PC-3 (cell line): ENCODE data around the gene LACRT. TPM values are rescaled to one million over a fixed set of nuclear protein-coding genes. Genes with fewer than 3 reads are reported as not detected.

Experiments
- ATAC-seq: fragments of 200-7000 bp; cut with Tn5 transposase; 2 replicates; pipeline ENCODE4 v1.9.1; 2020; ENCODE audit warnings: mild to moderate bottlenecking, moderate library complexity
- BruUV-seq: library from RNA; stranded (reverse); fragments of 400-500 nt; replicated peaks from 2 replicates; lab custom pipeline; 2021; lab: Mats Ljungman, UMichigan
- CTCF ChIA-PET: fragments of 300-600 bp; sonication (Branson Sonifier 250); formaldehyde crosslinking; loops from one replicate; lab custom pipeline; 2022; ENCODE audit warnings: antibody characterized with exemption; lab: Charles Lee
- POLR2A ChIA-PET: fragments of 300-600 bp; sonication (Branson Sonifier 250); formaldehyde crosslinking; loops from one replicate; lab custom pipeline; 2022; ENCODE audit warnings: antibody characterized with exemption; ENCODE audit not compliant: unreplicated experiment; lab: Charles Lee
- DNase-seq: peaks from one replicate; pipeline ENCODE4 v3.0.0-alpha.2; 2015
- H2AFZ ChIP-seq: fragments of 300-600 bp; sonication (generic); 2 replicates; pipeline ENCODE4 v1.6.0; 2016; ENCODE audit warnings: antibody characterized with exemption, low read length
- H3F3A ChIP-seq: fragments of 300-600 bp; sonication (generic); one replicate; pipeline ENCODE4 v1.6.0; 2017; ENCODE audit warnings: antibody characterized with exemption, low read length, control low read depth, mild to moderate bottlenecking; ENCODE audit not compliant: unreplicated experiment
- H3K27ac ChIP-seq: fragments of 300-600 bp; sonication (generic); 2 replicates; pipeline ENCODE4 v1.5.1; 2016; ENCODE audit warnings: mild to moderate bottlenecking, low read length
- H3K27me3 ChIP-seq: fragments of 300-600 bp; sonication (generic); 2 replicates; pipeline ENCODE4 v1.6.1; 2016; ENCODE audit warnings: low read length, mixed read lengths
- H3K36me3 ChIP-seq: fragments of 300-600 bp; sonication (generic); 2 replicates; pipeline ENCODE4 v1.6.1; 2016; ENCODE audit warnings: low read depth, mixed run types, low read length, mixed read lengths
- H3K4me1 ChIP-seq: fragments of 300-600 bp; sonication (generic); 2 replicates; pipeline ENCODE4 v1.5.1; 2016; ENCODE audit warnings: low read length; ENCODE audit not compliant: insufficient read depth
- H3K4me2 ChIP-seq: fragments of 300-600 bp; sonication (generic); 2 replicates; pipeline ENCODE4 v1.6.0; 2016; ENCODE audit warnings: low read length
- H3K4me3 ChIP-seq: fragments of 300-600 bp; sonication (generic); 2 replicates; pipeline ENCODE4 v1.5.1; 2016; ENCODE audit warnings: mild to moderate bottlenecking, low read length, mixed read lengths
- H3K79me2 ChIP-seq: fragments of 300-600 bp; sonication (generic); 2 replicates; pipeline ENCODE4 v1.6.1; 2017; ENCODE audit warnings: low read length, mixed read lengths
- H3K9ac ChIP-seq: fragments of 300-600 bp; sonication (generic); 2 replicates; pipeline ENCODE4 v1.6.0; 2016; ENCODE audit warnings: mild to moderate bottlenecking, low read length
- H3K9me2 ChIP-seq: fragments of 300-600 bp; sonication (generic); replicated peaks from 2 replicates; pipeline ENCODE4 v1.6.1; 2016; ENCODE audit warnings: mixed run types, low read length, mixed read lengths
- H3K9me3 ChIP-seq: fragments of 300-600 bp; sonication (generic); 2 replicates; pipeline ENCODE4 v1.6.1; 2016; ENCODE audit warnings: low read length, mixed read lengths
- H4K20me1 ChIP-seq: fragments of 300-600 bp; sonication (generic); 2 replicates; pipeline ENCODE4 v1.6.1; 2016; ENCODE audit warnings: low read length, mixed read lengths
- EZH2 ChIP-seq: fragments of 300-600 bp; sonication (generic); IDR thresholded peaks from one replicate; pipeline ENCODE4 v1.6.1; 2017; ENCODE audit warnings: antibody characterized with exemption, mild to moderate bottlenecking, low read length; ENCODE audit not compliant: unreplicated experiment
- EZH2phosphoT487 ChIP-seq: fragments of 300-600 bp; sonication (generic); IDR thresholded peaks from 2 replicates; pipeline ENCODE4 v1.6.1; 2018; ENCODE audit warnings: mild to moderate bottlenecking, antibody characterized with exemption, low read length, borderline replicate concordance
- intact Hi-C: fragments of 100-400 bp; cut with micrococcal nuclease; formaldehyde crosslinking; loops from 2 replicates; pipeline ENCODE4 v1.9.0; 2023
- total RNA-seq: library from RNA; depleted of rRNA; stranded (reverse); fragments of >200 nt; gene quantifications from 2 replicates; pipeline ENCODE4 v1.2.3, GENCODE V29; 2014
- TF ChIP-seq, protein P1 (sequence below): fragments of 300-600 bp; sonication (generic); conservative IDR thresholded peaks from 2 replicates; pipeline ENCODE4 v1.5.1; 2017; ENCODE audit warnings: antibody characterized with exemption, low read depth, mild to moderate bottlenecking, low read length

The LACRT gene
- total RNA-seq, 1 experiment from 2014 or later, result not detected

DNA sequence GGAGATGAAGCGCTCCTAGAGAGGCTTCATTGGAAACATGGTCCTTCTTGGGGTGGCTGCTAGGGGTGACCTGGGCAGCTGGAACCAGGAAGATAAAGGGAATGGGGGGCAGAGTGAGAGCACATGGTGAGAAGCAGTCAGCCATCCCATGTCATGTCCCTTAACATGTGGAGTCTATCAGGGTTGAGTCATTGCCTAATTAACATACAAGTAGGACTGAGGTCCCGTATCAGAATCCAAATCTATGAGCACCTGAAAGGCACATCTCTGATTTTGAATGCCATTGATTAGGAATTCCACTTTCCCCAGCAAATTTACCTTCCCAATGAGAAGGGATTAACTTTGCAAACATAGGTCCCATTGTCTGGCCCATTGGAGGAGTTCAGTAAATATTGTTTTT, 25.9 kb downstream of the LACRT start:
- H3K9me3 ChIP-seq, result no peaks in the 10 kb centered on the region
- no peak overlapping the region for H3K27ac ChIP-seq
- no peaks in the 10 kb centered on the region for H4K20me1 ChIP-seq
- ChIA-PET CTCF (no interaction called here), POLR2A (no interaction called here)
- TF ChIP-seq EZH2 (no peak), EZH2phosphoT487 (no peak)
- TF ChIP-seq, protein P1, sequence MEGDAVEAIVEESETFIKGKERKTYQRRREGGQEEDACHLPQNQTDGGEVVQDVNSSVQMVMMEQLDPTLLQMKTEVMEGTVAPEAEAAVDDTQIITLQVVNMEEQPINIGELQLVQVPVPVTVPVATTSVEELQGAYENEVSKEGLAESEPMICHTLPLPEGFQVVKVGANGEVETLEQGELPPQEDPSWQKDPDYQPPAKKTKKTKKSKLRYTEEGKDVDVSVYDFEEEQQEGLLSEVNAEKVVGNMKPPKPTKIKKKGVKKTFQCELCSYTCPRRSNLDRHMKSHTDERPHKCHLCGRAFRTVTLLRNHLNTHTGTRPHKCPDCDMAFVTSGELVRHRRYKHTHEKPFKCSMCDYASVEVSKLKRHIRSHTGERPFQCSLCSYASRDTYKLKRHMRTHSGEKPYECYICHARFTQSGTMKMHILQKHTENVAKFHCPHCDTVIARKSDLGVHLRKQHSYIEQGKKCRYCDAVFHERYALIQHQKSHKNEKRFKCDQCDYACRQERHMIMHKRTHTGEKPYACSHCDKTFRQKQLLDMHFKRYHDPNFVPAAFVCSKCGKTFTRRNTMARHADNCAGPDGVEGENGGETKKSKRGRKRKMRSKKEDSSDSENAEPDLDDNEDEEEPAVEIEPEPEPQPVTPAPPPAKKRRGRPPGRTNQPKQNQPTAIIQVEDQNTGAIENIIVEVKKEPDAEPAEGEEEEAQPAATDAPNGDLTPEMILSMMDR, result no peak
- no peak overlapping the region for H3K9ac ChIP-seq
- H3K4me2 ChIP-seq, result no peak overlapping the region
- ATAC-seq, result no peak
- intact Hi-C loops, result no loop called here
- no peaks in the 10 kb centered on the region for H3K36me3 ChIP-seq
- no peaks in the 10 kb centered on the region for H3F3A ChIP-seq
- H3K4me3 ChIP-seq, result no peak overlapping the region
- no peaks in the 10 kb centered on the region for H3K9me2 ChIP-seq
- H3K79me2 ChIP-seq, result no peaks in the 10 kb centered on the region
- no peak overlapping the region for H2AFZ ChIP-seq
- DNase-seq, result no peak
- H3K27me3 ChIP-seq, result peaks cover 66% of the 10 kb centered on the region
- no TSS peak for BruUV-seq
- no peaks in the 10 kb centered on the region for H3K4me1 ChIP-seq

DNA sequence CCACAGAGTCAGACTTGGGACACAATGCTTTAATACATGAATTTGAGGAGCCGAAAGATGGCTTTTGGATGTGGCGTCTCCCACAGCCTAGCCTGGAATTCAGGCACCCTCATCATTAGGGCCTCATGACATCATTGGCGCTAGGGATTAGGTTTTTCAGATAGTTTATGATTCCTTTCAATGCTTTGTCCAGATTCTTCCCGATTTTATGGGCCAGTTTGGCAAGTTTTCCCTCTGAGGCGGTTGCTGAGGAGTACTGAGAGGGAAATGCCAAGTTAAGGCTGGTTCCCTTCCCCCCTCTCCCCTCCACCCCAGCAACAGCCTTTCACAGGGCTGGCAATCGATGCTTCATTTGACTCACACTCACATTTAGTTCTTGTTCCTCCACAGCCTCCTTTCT, 26.5 kb downstream of the LACRT start:
- no peak overlapping the region for H3K4me3 ChIP-seq
- ATAC-seq (no peak), DNase-seq (no peak)
- no peak overlapping the region for H3K27ac ChIP-seq
- intact Hi-C loops, result no loop called here
- CTCF ChIA-PET, result no interaction called here
- no peaks in the 10 kb centered on the region for H3K9me2 ChIP-seq
- H3K36me3 ChIP-seq, result no peaks in the 10 kb centered on the region
- no peak overlapping the region for H3K4me2 ChIP-seq
- H4K20me1 ChIP-seq, result no peaks in the 10 kb centered on the region
- H3K4me1 ChIP-seq, result no peaks in the 10 kb centered on the region
- no peak overlapping the region for H2AFZ ChIP-seq
- H3K9ac ChIP-seq, result no peak overlapping the region
- POLR2A ChIA-PET, result no interaction called here
- peaks cover 63% of the 10 kb centered on the region for H3K27me3 ChIP-seq
- H3F3A ChIP-seq, result no peaks in the 10 kb centered on the region
- BruUV-seq, result no TSS peak
- H3K79me2 ChIP-seq, result no peaks in the 10 kb centered on the region
- no peaks in the 10 kb centered on the region for H3K9me3 ChIP-seq
- TF ChIP-seq EZH2phosphoT487 (no peak), EZH2 (no peak)
- TF ChIP-seq, protein P1, result no peak

DNA sequence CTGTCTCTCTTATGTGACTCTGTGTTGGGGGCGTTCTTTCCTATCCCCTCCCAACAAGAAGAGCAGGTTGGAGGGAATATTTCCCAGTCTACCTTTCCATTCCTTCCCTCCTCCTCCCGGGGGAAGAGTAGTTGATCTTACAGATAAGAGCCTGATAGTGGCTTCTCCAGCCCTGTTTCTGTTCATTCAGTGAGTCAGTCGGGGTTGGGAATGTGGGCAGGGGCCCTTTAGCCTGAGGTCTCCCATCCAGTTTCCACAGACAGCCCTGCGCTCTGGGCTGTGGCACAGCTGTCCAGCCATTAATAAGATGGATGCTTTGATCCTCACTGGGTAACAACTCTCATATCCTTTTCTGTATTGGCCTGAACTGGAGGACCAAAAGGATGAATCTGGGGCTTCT, 28.1 kb downstream of the LACRT start:
- CTCF ChIA-PET, result no interaction called here
- intact Hi-C loops, result no loop called here
- no peaks in the 10 kb centered on the region for H3K9me3 ChIP-seq

More for the DNA sequence above, 28.1 kb downstream of the LACRT start:
- Histone ChIP-seq H3F3A (no peaks in the 10 kb centered on the region), H3K27me3 (peaks cover 48% of the 10 kb centered on the region), H2AFZ (no peak overlapping the region), H3K79me2 (no peaks in the 10 kb centered on the region), H3K27ac (no peak overlapping the region), H3K9ac (no peak overlapping the region), H3K4me2 (no peak overlapping the region), H3K36me3 (no peaks in the 10 kb centered on the region), H3K4me3 (no peak overlapping the region), H4K20me1 (no peaks in the 10 kb centered on the region), H3K9me2 (no peaks in the 10 kb centered on the region), H3K4me1 (no peaks in the 10 kb centered on the region; the same call in 1 of the 2 replicates)
- no TSS peak for BruUV-seq
- POLR2A ChIA-PET, result no interaction called here
- ATAC-seq (no peak), DNase-seq (no peak)
- TF ChIP-seq, protein P1, result no peak
- no peak for TF ChIP-seq EZH2phosphoT487
- TF ChIP-seq EZH2, result no peak
